Umbilical cord (tissue), 2 donors: Measurements from ENCODE around the gene WSB1. TPM values are rescaled to one million over a fixed set of nuclear protein-coding genes. Genes with fewer than 3 reads are reported as not detected.
"Not testable (repeated sequence)": the region's sequence is repeated elsewhere in the genome, so short reads cannot be mapped to it uniquely, and the experiment has no call there.

Experiments
- DNase-seq: peaks from one replicate; pipeline ENCODE4 v3.0.0-alpha.2; 2015; ENCODE audit warnings: low spot score
- total RNA-seq: library from RNA; depleted of rRNA; stranded (reverse); fragments of >200 nt; gene quantifications from one replicate; pipeline ENCODE4 v1.2.3, GENCODE V29; 2014; ENCODE audit warnings: low replicate concordance; ENCODE audit not compliant: insufficient read depth

Gene WSB1, protein sequence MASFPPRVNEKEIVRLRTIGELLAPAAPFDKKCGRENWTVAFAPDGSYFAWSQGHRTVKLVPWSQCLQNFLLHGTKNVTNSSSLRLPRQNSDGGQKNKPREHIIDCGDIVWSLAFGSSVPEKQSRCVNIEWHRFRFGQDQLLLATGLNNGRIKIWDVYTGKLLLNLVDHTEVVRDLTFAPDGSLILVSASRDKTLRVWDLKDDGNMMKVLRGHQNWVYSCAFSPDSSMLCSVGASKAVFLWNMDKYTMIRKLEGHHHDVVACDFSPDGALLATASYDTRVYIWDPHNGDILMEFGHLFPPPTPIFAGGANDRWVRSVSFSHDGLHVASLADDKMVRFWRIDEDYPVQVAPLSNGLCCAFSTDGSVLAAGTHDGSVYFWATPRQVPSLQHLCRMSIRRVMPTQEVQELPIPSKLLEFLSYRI
- 443 TPM for total RNA-seq

- peak; percentile 95 for DNase-seq
Measured at GRCh38 chr17:27293898-27294688, at the start of gene WSB1. Gene WSB1 (plus strand): TSS chr17:27294114. CDS start chr17:27294396, 282 bp downstream.

DNA sequence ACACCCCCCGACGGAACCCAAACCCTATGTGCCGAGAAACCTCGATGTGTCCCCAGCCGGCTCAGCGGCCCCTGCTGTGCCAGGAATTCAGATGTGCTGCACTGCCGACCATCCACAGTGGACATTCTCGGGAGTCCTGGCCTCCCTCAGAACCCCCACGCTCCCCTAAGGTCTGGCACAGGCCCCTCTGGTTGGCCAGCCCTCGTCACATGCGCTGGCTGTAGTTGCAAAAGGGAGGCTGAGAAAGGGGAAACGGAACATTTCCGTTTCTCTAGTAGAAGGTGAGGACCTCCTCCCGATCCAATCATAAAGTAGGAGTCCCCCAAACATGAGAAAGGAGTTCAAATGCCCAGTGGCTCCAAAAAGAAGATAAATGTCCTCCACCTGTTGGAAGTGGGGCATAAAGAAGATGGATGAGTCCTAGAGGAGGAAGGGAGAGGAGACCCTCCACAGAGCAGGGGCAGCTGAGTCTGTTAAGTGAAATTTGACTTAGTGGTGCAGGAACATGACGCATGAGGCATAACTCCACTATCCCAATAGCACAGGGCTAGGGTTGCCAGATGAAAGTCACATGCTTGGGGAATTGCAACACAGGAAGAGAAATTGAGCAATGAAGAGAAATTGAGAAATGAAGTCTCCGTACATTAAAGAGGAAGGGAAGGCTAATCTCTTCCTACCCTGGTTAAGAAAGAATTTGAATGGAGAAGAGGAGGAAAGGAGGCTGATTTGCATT, 49.3 kb upstream of the WSB1 start:
- peak; percentile 94 for DNase-seq

DNA sequence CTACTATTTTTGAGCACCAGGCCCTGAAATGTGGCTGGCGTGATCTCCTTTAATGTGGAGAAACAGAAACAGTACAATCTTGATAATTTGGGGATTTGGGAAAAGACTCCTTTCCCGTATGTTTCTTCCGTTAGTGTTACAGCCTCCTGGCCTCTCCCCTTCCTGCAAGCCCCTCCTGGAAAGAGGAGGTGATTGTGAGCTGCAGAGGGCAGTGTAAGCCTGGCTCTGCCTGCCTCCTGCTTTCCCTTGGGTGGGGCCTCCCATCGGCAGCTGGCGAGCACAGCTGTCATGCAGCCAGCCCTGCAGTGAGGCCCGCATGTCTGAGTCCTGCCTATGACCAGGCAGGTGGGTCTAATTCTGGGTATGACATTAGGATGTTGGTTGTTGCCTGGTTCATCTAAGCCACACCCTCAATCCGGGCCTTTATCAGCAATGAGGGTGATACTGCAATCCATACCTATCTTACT, 48.7 kb upstream of the WSB1 start:
- peak; percentile 92 for DNase-seq

DNA sequence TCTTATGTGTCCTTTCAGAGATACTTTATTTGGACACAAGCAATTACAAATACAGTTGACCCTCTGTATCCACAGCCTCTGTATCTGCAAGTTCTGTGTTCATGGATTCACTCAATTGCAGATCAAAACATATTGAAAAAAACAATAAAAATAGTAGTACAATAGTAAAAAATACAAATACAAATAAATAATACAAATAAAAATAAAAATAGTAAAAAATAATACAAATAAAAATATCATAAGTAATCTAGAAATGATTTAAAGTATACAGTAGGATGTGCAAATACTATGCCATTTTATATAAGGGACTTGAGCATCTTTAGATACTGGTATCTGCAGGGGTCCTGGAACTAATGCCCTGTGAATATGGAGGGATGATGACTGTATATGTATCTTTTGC, 47.4 kb upstream of the WSB1 start:
- no peak for DNase-seq

DNA sequence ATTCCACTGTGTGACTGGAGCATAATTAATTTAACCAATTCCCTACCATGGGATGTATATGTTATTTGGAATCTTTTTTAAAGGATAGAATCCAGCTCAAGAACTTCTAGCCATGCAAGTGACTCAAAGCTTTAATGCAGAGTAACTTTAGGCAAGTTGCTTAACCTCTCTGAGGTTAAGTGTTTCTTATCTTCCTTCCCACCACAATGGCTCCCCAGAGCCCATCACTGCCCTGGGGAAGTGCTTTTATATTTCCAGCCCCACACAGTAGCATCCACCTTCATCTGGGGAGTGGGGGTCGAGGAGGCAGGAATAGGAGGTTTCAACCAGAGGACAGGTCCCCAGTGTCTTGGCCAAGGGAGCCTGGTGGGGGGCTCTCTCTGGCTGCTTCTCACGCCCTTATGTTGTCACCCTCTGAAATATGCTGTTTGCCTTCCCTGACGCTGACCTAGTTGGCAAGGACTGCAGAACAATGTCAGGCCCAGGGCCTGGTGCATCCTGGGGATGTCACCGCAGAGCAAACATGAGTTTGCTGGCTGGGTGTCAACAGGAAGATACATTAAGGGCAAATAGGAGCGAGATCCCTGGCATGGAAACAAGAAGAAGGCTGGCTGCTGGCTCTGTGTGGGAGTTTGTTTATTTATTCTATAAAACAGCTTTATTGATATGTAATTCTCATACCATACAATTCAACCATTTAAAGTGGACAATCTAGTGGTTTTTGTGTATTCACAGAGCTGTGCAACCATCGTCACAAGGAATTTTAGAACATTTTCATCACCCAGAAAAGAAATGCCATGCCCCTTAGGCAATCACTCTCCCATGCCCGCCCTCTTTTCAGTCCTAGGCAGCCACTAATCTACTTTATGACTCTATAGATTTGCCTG, 46.6 kb upstream of the WSB1 start:
- DNase-seq = peak; percentile 54

- no peak for DNase-seq
Measured at GRCh38 chr17:27247958-27248342, 46.0 kb upstream of the WSB1 start.

DNA sequence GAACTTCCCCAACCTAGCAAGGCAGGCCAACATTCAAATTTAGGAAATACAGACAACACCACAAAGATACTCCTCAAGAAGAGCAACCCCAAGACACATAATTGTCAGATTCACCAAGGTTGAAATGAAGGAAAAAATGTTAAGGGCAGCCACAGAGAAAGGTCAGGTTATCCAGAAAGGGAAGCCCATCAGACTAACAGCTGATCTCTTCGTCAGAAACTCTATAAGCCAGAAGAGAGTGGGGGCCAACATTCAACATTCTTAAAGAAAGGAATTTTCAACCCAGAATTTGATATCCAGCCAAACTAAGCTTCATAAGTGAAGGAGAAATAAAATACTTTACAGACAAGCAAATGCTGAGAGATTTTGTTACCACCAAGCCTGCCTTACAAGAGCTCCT, 43.1 kb upstream of the WSB1 start:
- not testable (repeated sequence) for DNase-seq

DNA sequence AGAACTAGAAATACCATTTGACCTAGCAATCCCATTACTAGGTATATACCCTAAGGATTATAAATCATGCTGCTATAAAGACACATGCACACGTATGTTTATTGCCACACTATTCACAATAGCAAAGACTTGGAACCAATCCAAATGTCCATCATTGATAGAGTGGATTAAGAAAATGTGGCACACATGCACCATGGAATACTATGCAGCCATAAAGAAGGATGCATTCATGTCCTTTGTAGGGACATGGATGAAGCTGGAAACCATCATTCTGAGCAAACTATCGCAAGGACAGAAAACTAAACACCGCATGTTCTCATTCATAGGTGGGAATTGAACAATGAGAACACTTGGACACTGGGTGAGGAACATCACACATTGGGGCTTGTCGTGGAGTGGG, 39.1 kb upstream of the WSB1 start:
- DNase-seq = not testable (repeated sequence)

DNA sequence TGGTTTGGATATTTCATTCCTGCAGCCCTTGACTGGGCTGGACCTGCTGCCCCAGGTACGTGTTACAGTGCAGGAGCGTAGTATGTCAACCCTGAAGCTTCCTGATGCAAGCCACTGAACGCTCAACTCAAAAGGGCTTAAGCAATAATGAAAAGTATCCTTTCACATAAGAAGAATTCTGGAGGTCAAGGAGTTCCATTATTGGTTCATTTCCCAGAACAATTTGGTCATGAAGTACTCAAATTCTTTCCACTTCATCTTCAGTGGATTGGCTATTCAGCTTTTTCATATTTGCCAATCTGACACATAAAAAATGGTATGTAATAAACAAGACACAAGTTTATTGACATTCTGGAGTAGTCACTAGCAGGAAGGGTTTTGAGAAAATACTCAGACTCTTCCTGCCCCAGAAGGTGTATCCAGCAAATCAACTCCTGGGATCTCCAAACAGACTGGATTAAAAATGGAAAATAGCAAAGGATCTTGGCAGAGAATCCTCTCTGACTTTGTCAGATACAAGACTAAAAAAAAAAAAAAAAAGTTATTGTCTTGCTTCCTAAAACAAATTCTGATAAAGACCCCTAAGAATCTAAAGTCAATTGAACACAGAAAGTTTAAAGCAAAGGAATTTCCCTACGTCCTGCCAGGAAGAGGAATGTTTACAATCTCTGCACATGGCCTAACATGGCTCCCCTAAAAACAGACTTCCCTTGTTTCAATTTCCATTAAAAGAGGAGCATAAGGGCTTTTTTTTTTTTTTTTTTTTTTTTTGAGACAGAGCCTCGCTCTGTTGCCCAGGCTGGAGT, 37.5 kb upstream of the WSB1 start:
- DNase-seq = no peak

GRCh38 chr17:27257031-27257357, 36.9 kb upstream of the WSB1 start:
- DNase-seq = no peak

GRCh38 chr17:27259356-27259755, 34.6 kb upstream of the WSB1 start:
- no peak for DNase-seq

GRCh38 chr17:27263386-27263785, 30.5 kb upstream of the WSB1 start:
- DNase-seq = no peak

GRCh38 chr17:27264068-27264812, 29.7 kb upstream of the WSB1 start:
- no peak for DNase-seq

GRCh38 chr17:27265333-27265732, 28.6 kb upstream of the WSB1 start:
- no peak for DNase-seq

DNA sequence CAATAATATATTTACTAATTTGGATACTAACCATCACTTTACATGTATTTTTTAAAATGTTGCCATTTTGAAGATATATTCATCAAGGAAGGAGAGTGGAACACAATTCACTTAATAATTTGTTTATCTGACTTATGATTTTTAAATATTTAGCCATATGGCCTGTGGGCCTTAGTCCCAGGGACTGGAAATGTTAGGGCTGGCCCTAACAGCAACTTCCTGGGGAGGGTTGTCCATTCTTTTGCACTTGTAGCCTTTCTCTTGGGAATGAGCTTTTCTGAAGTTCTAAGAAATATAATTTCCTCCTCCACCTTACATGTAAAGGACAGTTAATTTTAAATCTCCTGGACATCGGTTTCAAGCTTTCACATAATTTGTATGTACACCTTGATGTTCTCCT, 27.7 kb upstream of the WSB1 start:
- DNase-seq = no peak

DNA sequence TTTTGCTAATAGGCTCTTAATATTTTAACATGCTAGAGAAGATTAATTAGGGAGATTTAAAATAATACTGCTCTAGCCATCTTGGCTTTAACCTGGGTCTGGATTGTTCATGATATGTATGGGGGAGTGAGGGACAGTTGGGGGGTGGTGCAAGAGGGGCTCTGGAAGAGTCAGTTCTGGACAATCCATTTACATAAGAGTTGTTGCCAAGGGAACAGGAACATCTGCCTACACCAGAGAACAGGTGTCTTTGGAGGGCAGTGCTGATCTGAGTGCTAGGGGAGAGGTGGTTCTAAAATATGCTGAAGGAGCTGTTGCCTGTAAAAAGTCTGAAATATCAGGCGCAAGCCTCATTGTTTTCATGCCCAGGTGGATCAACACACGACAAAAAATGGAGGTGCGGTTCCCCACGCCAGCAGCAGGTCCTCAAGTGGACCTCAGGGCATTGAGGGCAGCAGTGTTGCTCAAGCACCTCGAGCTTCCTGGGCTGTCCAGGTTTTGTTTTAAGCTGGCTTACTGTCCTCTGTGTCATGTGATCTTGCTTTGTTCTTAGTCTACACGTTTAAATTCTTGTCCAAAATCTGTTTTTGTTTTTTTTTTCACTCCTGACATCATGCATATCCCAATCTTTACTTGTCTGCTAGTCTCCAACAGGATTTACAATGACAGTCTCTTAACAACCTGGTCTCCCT, 25.4 kb upstream of the WSB1 start:
- no peak for DNase-seq

DNA sequence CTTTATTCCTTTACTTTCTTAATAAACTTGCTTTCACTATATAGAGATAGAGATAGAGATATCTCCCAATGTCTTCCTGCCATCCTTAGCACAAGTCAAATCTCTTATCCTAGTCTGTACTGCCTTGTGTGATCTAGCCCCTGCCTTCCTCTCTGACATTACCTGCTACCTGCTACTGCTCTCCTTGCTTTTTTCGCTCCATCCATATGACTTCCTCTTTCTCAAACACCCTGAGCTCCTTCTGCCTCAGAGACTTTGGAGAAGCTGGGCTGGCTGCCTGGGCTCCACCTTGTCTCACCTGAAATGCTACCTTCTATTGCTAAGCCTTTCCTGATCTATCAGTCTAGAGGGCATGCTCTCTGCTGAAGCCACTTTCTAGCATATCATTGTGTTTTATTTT, 24.7 kb upstream of the WSB1 start:
- no peak for DNase-seq

- no peak for DNase-seq
Measured at GRCh38 chr17:27269974-27270373, 23.9 kb upstream of the WSB1 start.

GRCh38 chr17:27276653-27277156, 17.2 kb upstream of the WSB1 start:
- DNase-seq = peak; percentile 84
